ENCODE data around the gene CTU1.

The CTU1 gene

DNA sequence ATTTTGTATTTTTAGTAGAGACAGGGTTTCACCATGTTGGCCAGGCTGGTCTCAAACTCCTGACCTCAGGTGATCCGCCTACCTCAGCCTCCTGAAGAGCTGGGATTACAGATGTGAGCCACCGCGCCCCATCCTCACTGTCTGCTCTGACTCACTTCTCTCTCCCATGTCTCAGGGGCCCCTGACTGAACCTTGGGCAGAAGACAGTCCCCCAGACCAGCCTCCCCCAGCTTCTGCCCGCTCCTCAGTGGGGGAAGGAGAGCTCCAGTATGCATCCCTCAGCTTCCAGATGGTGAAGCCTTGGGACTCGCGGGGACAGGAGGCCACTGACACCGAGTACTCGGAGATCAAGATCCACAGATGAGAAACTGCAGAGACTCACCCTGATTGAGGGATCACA lies 21.5 kb upstream of the CTU1 start:
- H3K4me1 ChIP-seq (ENCODE audit: insufficient read depth, low read length), result no peaks in the 10 kb centered on the region
- H3K4me3 ChIP-seq (ENCODE audit: low read length), result no peak overlapping the region
- no peaks in the 10 kb centered on the region for H3K9me3 ChIP-seq (ENCODE audit: insufficient read depth, low read depth, low read length)
- H3K27me3 ChIP-seq (ENCODE audit: insufficient read depth, low read length), result no peaks in the 10 kb centered on the region
- H3K9ac ChIP-seq (ENCODE audit: low read depth, low read length), result no peak overlapping the region
- no peaks in the 10 kb centered on the region for H3K36me3 ChIP-seq (ENCODE audit: insufficient read depth, low read depth, low read length)
- no peak overlapping the region for H3K27ac ChIP-seq (ENCODE audit: low read length)

DNA sequence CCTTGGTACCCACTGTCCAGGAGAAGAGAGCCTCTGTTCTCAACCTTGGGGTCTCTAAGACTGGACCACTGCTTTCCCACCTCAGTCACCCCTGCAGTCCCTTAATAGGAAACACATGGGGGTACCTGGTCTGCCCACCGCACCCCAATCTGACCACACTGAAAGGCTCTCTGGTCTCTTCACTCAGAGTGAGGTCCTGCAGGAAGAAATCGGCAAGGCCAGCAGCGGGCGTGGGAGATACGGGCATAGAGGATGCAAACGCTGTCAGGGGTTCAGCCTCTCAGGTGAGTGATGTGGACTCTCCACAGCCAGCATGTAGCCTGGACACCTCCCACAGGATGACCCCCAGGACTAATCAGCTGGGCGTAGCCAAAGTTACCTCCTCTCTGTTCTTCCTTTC lies 20.0 kb upstream of the CTU1 start:
- H3K9ac ChIP-seq (ENCODE audit: low read depth, low read length), result no peak overlapping the region
- H3K4me1 ChIP-seq (ENCODE audit: insufficient read depth, low read length), result no peaks in the 10 kb centered on the region
- H3K27ac ChIP-seq (ENCODE audit: low read length), result no peak overlapping the region
- no peaks in the 10 kb centered on the region for H3K27me3 ChIP-seq (ENCODE audit: insufficient read depth, low read length)
- no peak overlapping the region for H3K4me3 ChIP-seq (ENCODE audit: low read length)
- H3K9me3 ChIP-seq (ENCODE audit: insufficient read depth, low read depth, low read length), result no peaks in the 10 kb centered on the region
- no peaks in the 10 kb centered on the region for H3K36me3 ChIP-seq (ENCODE audit: insufficient read depth, low read depth, low read length)

DNA sequence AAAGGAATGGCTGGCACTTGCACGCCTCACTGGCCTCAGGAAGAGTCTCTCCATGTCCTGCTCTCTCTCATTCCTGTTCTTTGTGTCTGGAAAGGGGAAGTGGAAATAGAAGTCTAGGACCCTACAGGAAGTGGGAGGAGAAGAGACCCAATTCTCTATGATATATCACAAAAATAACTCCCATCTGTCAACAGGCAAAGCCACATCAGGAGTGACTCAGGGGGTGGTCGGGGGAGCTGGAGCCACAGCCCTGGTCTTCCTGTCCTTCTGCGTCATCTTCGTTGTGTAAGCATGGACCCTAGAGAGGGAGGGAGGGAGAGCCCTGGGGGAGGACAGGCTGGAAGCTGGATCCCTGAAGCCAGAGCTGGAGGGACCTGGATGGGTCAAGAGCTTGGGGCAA lies 19.5 kb upstream of the CTU1 start:
- no peak overlapping the region for H3K9ac ChIP-seq (ENCODE audit: low read depth, low read length)
- no peaks in the 10 kb centered on the region for H3K27me3 ChIP-seq (ENCODE audit: insufficient read depth, low read length)
- H3K36me3 ChIP-seq (ENCODE audit: insufficient read depth, low read depth, low read length), result no peaks in the 10 kb centered on the region
- H3K4me1 ChIP-seq (ENCODE audit: insufficient read depth, low read length), result no peaks in the 10 kb centered on the region
- no peak overlapping the region for H3K4me3 ChIP-seq (ENCODE audit: low read length)
- H3K9me3 ChIP-seq (ENCODE audit: insufficient read depth, low read depth, low read length), result no peaks in the 10 kb centered on the region
- no peak overlapping the region for H3K27ac ChIP-seq (ENCODE audit: low read length)

DNA sequence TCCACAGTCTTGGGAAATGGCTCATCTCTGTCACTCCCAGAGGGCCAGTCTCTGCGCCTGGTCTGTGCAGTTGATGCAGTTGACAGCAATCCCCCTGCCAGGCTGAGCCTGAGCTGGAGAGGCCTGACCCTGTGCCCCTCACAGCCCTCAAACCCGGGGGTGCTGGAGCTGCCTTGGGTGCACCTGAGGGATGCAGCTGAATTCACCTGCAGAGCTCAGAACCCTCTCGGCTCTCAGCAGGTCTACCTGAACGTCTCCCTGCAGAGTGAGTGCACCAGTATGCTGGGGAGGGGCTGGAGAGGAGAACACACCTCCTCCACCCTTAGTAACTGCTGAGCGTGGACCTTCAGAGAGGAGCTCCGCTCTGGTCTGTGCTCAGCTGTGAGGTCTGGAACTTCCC lies 18.8 kb upstream of the CTU1 start:
- H3K4me1 ChIP-seq (ENCODE audit: insufficient read depth, low read length), result no peaks in the 10 kb centered on the region
- no peaks in the 10 kb centered on the region for H3K36me3 ChIP-seq (ENCODE audit: insufficient read depth, low read depth, low read length)
- H3K4me3 ChIP-seq (ENCODE audit: low read length), result no peak overlapping the region
- no peaks in the 10 kb centered on the region for H3K27me3 ChIP-seq (ENCODE audit: insufficient read depth, low read length)
- H3K9me3 ChIP-seq (ENCODE audit: insufficient read depth, low read depth, low read length), result no peaks in the 10 kb centered on the region
- no peak overlapping the region for H3K27ac ChIP-seq (ENCODE audit: low read length)
- no peak overlapping the region for H3K9ac ChIP-seq (ENCODE audit: low read depth, low read length)

DNA sequence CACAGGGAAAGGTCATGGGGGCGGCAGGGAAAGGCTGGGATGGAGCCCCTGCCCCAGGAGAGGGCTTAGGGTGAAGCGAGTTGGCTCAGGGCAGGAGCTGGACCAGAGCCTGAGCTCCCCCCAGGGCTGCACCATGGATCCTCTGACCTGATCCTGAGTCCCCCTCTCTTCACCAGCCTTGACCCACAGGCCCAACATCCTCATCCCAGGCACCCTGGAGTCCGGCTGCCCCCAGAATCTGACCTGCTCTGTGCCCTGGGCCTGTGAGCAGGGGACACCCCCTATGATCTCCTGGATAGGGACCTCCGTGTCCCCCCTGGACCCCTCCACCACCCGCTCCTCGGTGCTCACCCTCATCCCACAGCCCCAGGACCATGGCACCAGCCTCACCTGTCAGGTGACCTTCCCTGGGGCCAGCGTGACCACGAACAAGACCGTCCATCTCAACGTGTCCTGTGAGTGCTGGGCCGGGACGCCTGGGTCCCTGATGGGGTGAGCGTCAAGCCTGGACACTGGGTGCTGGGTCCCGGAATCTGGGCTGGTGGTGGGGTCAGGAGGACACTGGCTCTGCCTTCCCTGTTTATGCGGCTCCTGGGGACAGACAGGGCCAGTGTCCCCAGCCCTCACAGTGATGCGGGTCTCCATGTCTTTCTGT lies 17.3 kb upstream of the CTU1 start:
- Histone ChIP-seq H3K27ac (ENCODE audit: low read length) (no peak overlapping the region), H3K27me3 (ENCODE audit: insufficient read depth, low read length) (no peaks in the 10 kb centered on the region)

DNA sequence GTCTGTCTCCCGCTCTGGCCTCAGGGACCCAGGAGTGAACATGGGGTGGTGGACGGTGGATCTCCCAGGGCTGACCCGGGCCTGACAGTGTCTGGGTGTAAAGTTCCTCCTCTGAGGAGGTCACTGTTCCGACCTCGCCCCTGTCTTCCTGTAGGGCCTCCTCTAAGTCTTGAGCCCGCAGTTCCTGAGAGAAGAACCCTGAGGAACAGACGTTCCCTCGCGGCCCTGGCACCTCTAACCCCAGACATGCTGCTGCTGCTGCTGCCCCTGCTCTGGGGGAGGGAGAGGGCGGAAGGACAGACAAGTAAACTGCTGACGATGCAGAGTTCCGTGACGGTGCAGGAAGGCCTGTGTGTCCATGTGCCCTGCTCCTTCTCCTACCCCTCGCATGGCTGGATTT lies 16.5 kb upstream of the CTU1 start, which contains the start of gene SIGLEC9:
Gene SIGLEC9, plus strand, starts transcription at position 178 of the 400 bp plus-strand sequence. Its CDS starts 69 bp downstream, at position 247.
- no peak within 1 kb of the TSS for H3K4me3 ChIP-seq (ENCODE audit: low read length)
- H3K4me1 ChIP-seq (ENCODE audit: insufficient read depth, low read length), result no peaks in the 10 kb centered on the region
- H3K27ac ChIP-seq (ENCODE audit: low read length), result no peak within 1 kb of the TSS
- H3K9me3 ChIP-seq (ENCODE audit: insufficient read depth, low read depth, low read length), result no peaks in the 10 kb centered on the region
- no peaks in the 10 kb centered on the region for H3K36me3 ChIP-seq (ENCODE audit: insufficient read depth, low read depth, low read length)
- H3K27me3 ChIP-seq (ENCODE audit: insufficient read depth, low read length), result no peaks in the 10 kb centered on the region
- no peak within 1 kb of the TSS for H3K9ac ChIP-seq (ENCODE audit: low read depth, low read length)

More for the DNA sequence above, 17.3 kb upstream of the CTU1 start:
- H3K36me3 ChIP-seq (ENCODE audit: insufficient read depth, low read depth, low read length), result no peaks in the 10 kb centered on the region
- H3K9ac ChIP-seq (ENCODE audit: low read depth, low read length), result no peak overlapping the region
- no peaks in the 10 kb centered on the region for H3K4me1 ChIP-seq (ENCODE audit: insufficient read depth, low read length)
- no peak overlapping the region for H3K4me3 ChIP-seq (ENCODE audit: low read length)
- no peaks in the 10 kb centered on the region for H3K9me3 ChIP-seq (ENCODE audit: insufficient read depth, low read depth, low read length)

DNA sequence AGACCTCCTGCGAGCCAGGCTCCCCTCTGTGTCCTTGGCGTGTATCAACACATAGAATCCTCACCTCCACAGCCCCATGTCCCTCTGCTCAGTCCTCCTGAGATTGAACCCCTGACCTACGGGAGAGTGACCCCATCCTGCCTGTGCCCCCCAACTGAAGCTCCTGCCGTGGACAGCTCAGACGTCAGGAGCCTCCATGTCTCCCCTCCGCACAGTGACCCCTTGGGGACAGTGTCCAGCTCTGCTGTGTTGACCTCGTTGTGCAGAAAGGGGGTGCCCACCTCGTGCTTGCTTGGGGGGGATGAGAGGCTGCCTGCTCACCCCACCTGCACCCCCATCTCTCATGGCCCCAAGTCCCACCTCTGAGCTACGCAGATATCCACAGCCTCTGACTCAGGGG lies 16.0 kb upstream of the CTU1 start:
- H3K4me1 ChIP-seq (ENCODE audit: insufficient read depth, low read length), result no peaks in the 10 kb centered on the region
- H3K27ac ChIP-seq (ENCODE audit: low read length), result no peak overlapping the region
- H3K27me3 ChIP-seq (ENCODE audit: insufficient read depth, low read length), result no peaks in the 10 kb centered on the region
- H3K36me3 ChIP-seq (ENCODE audit: insufficient read depth, low read depth, low read length), result no peaks in the 10 kb centered on the region
- H3K4me3 ChIP-seq (ENCODE audit: low read length), result no peak overlapping the region
- H3K9ac ChIP-seq (ENCODE audit: low read depth, low read length), result no peak overlapping the region
- H3K9me3 ChIP-seq (ENCODE audit: insufficient read depth, low read depth, low read length), result no peaks in the 10 kb centered on the region

DNA sequence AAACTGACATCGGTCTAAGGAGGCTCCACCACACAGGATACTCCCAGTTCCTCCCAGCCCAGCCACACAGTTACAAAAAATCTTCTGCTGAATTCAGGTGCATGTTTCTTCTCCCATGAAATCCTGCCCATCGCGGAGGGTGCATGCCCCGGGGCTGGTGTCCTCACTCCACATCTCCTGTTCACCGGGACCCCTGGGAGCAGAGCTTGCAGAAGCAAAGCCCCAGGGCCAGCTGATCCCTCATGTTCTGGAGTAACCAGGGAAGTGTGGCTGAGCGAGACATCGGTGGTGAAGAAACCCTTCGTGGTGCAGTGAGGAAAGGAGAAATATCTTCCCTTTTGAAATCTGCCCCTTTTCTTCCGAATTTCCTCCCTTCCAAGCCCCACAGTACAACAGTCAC lies 15.6 kb upstream of the CTU1 start:
- Histone ChIP-seq H3K4me3 (ENCODE audit: low read length) (no peak overlapping the region), H3K27me3 (ENCODE audit: insufficient read depth, low read length) (no peaks in the 10 kb centered on the region), H3K9me3 (ENCODE audit: insufficient read depth, low read depth, low read length) (no peaks in the 10 kb centered on the region), H3K36me3 (ENCODE audit: insufficient read depth, low read depth, low read length) (no peaks in the 10 kb centered on the region), H3K9ac (ENCODE audit: low read depth, low read length) (no peak overlapping the region), H3K4me1 (ENCODE audit: insufficient read depth, low read length) (no peaks in the 10 kb centered on the region), H3K27ac (ENCODE audit: low read length) (no peak overlapping the region)

DNA sequence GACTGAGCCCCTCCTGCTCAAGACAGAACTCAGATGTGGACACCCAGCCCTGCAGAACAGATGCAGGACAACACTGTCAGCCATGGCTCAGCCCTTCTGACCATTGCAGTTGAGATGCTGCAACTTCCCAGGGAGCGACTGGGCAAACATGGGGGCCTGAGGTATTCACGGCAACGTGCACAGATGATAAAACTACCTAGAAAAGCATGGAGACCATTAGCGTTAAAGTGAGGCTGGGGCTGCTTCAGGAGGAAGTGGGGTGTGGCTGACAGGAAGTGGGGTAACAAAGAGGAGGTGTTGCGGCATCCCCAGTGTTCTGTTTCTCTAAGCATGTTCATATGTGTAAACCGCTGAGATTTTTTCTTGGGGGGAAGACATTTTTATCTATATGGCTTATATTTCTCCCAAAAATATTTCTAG lies 15.2 kb upstream of the CTU1 start:
- H3K27ac ChIP-seq (ENCODE audit: low read length), result no peak overlapping the region
- no peaks in the 10 kb centered on the region for H3K36me3 ChIP-seq (ENCODE audit: insufficient read depth, low read depth, low read length)
- no peak overlapping the region for H3K4me3 ChIP-seq (ENCODE audit: low read length)
- H3K27me3 ChIP-seq (ENCODE audit: insufficient read depth, low read length), result no peaks in the 10 kb centered on the region
- H3K4me1 ChIP-seq (ENCODE audit: insufficient read depth, low read length), result no peaks in the 10 kb centered on the region
- H3K9me3 ChIP-seq (ENCODE audit: insufficient read depth, low read depth, low read length), result no peaks in the 10 kb centered on the region
- H3K9ac ChIP-seq (ENCODE audit: low read depth, low read length), result no peak overlapping the region

DNA sequence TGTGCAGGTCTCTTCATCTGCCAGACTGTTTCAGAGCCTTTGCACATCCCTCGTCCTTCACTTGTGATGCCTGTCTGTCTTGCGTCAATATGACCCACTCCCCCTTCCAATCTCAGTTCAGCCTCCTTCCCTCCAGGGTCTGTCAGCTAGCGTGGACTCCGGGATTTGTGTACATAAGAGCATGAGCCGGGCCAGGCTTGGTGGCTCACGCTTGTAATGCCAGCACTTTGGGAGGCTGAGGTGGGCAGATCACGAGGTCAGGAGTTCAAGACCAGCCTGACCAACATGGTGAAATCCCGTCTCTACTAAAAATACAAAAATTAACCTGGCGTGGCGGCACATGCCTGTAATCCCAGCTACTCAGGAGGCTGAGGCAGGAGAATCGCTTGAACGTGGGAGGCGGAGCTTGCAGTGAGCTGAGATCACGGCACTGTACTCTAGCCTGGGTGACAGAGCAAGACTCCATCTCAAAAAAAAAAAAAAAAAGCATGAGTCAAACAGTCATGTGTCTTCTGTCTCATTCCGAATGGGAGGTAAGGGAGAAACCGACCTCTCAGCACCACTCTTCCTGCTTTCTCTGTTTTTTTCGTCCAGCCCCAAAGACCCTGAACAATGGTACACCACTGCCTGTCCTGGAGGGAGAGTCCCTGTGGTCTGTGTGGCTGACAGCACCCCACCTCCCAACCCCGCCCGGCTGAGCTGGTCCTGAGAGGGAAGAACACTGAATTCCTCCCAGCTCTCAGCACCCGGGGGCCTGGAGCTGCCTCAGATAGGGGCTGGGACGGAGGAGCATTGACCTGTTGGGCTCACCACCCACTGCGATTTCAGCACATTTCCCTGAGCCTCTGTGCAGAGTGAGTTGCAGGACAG lies 14.1 kb upstream of the CTU1 start:
- Histone ChIP-seq H3K4me3 (ENCODE audit: low read length) (no peak overlapping the region), H3K27me3 (ENCODE audit: insufficient read depth, low read length) (no peaks in the 10 kb centered on the region), H3K9ac (ENCODE audit: low read depth, low read length) (no peak overlapping the region), H3K36me3 (ENCODE audit: insufficient read depth, low read depth, low read length) (no peaks in the 10 kb centered on the region), H3K4me1 (ENCODE audit: insufficient read depth, low read length) (no peaks in the 10 kb centered on the region), H3K9me3 (ENCODE audit: insufficient read depth, low read depth, low read length) (no peaks in the 10 kb centered on the region), H3K27ac (ENCODE audit: low read length) (no peak overlapping the region)

DNA sequence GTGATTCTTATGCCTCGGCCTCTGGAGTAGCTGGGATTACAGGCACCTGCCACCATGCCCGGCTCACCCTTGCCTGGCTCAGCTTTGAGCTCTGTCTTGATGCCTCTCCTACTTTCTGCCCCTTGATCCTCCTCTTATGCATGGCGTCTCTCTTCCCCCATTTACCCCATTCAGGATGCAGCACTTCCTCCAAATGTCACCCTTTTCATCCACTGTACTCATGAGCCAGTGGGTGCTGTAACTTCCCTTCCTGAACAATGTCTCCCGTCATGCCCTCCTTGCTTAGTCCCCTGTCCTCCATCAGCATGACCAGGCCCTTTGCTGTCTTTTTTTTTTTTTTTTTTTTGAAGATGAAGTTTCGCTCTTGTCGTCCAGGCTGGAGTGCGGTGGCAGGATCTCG lies 13.0 kb upstream of the CTU1 start:
- no peak overlapping the region for H3K27ac ChIP-seq (ENCODE audit: low read length)
- no peaks in the 10 kb centered on the region for H3K4me1 ChIP-seq (ENCODE audit: insufficient read depth, low read length)
- no peak overlapping the region for H3K4me3 ChIP-seq (ENCODE audit: low read length)
- no peak overlapping the region for H3K9ac ChIP-seq (ENCODE audit: low read depth, low read length)
- no peaks in the 10 kb centered on the region for H3K9me3 ChIP-seq (ENCODE audit: insufficient read depth, low read depth, low read length)
- no peaks in the 10 kb centered on the region for H3K36me3 ChIP-seq (ENCODE audit: insufficient read depth, low read depth, low read length)
- H3K27me3 ChIP-seq (ENCODE audit: insufficient read depth, low read length), result no peaks in the 10 kb centered on the region

DNA sequence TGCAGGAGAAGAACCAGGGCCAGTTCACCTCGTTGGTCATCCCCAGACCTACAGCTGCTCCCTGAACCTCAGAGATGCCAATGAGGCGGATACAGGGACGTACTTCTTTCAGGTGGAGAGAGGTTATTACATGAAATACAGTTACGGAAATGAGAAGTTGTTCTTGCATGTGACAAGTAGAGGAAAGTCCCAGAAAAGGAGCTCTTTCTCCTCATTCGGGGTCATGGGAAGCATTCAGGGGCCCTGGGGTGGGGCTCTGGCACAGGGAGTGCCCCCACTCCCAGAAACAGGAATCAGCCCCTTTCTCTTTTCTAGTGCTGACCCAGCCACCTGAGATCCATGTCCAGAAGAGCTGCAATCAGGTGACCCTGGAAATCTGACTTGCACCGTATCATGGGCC lies 12.0 kb upstream of the CTU1 start:
- Histone ChIP-seq H3K36me3 (ENCODE audit: insufficient read depth, low read depth, low read length) (no peaks in the 10 kb centered on the region), H3K9ac (ENCODE audit: low read depth, low read length) (no peak overlapping the region), H3K4me1 (ENCODE audit: insufficient read depth, low read length) (no peaks in the 10 kb centered on the region), H3K27ac (ENCODE audit: low read length) (no peak overlapping the region), H3K9me3 (ENCODE audit: insufficient read depth, low read depth, low read length) (no peaks in the 10 kb centered on the region), H3K27me3 (ENCODE audit: insufficient read depth, low read length) (no peaks in the 10 kb centered on the region), H3K4me3 (ENCODE audit: low read length) (no peak overlapping the region)
